ENCODE results near the gene BIRC2. TPM values are rescaled to one million over a fixed set of nuclear protein-coding genes. Genes with fewer than 3 reads are reported as not detected.
A peak's percentile ranks its signal among the peaks of the same experiment; 100 is the strongest.

BIRC2 gene
- total RNA-seq, 1 experiment from 2014 or later = 28.2 TPM

DNA sequence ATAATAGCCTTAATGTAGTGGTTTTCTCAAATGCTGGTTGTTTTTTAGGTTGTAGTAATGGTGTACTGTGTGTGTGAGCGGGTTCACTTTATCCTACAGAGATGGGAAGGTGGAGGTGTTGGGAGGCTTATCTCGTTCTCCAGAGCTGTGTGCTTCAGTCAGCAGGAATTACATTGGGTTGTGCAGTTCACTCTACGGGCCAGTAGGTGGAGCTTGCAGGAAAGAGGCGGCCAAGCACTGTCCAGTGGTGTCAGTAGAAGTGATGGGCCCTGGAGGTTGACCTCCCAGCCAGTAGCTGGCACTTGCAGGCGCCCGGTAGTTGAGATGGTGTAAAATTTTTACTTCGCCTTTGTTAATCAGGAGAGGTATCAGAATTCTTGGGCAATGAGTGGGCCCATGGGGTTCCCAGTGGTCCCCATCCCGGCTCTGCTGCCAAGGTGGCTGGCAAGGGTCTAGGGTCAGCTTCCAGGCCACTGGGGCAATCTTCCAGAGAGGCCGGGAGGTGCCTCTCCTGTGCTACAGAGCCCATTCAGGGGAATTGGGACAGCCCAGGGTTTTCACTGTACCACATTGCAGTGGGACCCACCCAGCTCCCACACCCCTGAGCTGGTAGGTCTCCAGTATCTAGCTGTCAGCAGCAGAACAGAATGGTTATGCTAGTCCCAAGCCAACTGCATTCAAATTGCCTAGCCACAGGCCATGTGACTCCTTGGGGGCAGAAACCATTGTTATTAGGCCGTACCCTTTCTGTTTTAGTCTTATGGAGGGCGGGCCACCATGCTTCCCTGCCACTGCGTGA, 43.9 kb downstream of the BIRC2 start:
- no peak overlapping the region for H2AFZ ChIP-seq (ENCODE audit: low read length)
- H4K5ac ChIP-seq (ENCODE audit: insufficient read length, low read depth, low read length) = no peak overlapping the region
- no peak overlapping the region for H3K56ac ChIP-seq (ENCODE audit: insufficient read length, low read depth, low read length)
- H4K8ac ChIP-seq (replicated peaks; ENCODE audit: insufficient read length, low read depth, low read length) = no peak overlapping the region
- H2BK15ac ChIP-seq (ENCODE audit: low read depth, low read length) = no peak overlapping the region
- H3K9me3 ChIP-seq (ENCODE audit: control insufficient read depth, low read depth, low read length) = no peaks in the 10 kb centered on the region
- no peak overlapping the region for H2AK5ac ChIP-seq (ENCODE audit: insufficient read length, low read length)
- H3K27ac ChIP-seq (ENCODE audit: insufficient read length, low read depth, low read length) = no peak overlapping the region
- no peak overlapping the region for H3T11ph ChIP-seq (ENCODE audit: low read length)
- no peaks in the 10 kb centered on the region for H3K23me2 ChIP-seq (ENCODE audit: insufficient read length, low read depth, low read length, poor library complexity, severe bottlenecking)
- no peaks in the 10 kb centered on the region; a peak in 1 of 5 replicates for H3K9me3 Mint-ChIP-seq
- no peak overlapping the region for H3K18ac ChIP-seq (ENCODE audit: insufficient read length, low read depth, low read length)
- no peak overlapping the region for H3K14ac ChIP-seq (ENCODE audit: insufficient read depth, low read length)
- no peak overlapping the region for H3K4me2 ChIP-seq (ENCODE audit: insufficient read depth, insufficient read length, low read length)
- peaks cover 0 to 6% of the 10 kb centered on the region in 2 experiments; a peak in 2 of 4 replicates for H3K4me1 Mint-ChIP-seq
- H3K36me3 Mint-ChIP-seq (ENCODE audit: insufficient read depth in 1 of 3, low read depth in 3 of 3) = peaks cover under 1 to 22% (median 15%) of the 10 kb centered on the region in 3 experiments; a peak in 4 of 7 replicates
- no peaks in the 10 kb centered on the region for H3K4me1 ChIP-seq (ENCODE audit: insufficient read depth, low read length)
- H2BK20ac ChIP-seq (ENCODE audit: low read depth, low read length, poor library complexity, severe bottlenecking) = no peak overlapping the region
- no peaks in the 10 kb centered on the region for H4K20me1 ChIP-seq (ENCODE audit: control insufficient read depth, insufficient read depth, insufficient read length)
- no peak overlapping the region for H3K4ac ChIP-seq (ENCODE audit: low read depth, low read length)
- H3K27me3 Mint-ChIP-seq (ENCODE audit: low read depth) = no peaks in the 10 kb centered on the region
- no peak overlapping the region for H2BK12ac ChIP-seq (ENCODE audit: insufficient read length, low read depth, low read length)
- H3K4me3 Mint-ChIP-seq = no peak overlapping the region
- H4K91ac ChIP-seq (ENCODE audit: insufficient read length, low read depth, low read length) = no peak overlapping the region
- no peak overlapping the region for H2BK120ac ChIP-seq (ENCODE audit: low read depth, low read length, poor library complexity, severe bottlenecking)
- WGBS (ENCODE audit: extremely low coverage, insufficient read length, low lambda C conversion rate) = no CpG with 5 or more reads among the region's 12 CpGs
- H3K23ac ChIP-seq (ENCODE audit: insufficient read length, low read depth, low read length) = no peak overlapping the region
- peak; percentile 81 for DNase-seq
- H2BK5ac ChIP-seq (ENCODE audit: insufficient read length, low read length) = no peak overlapping the region
- no peak overlapping the region for H3K9ac ChIP-seq (ENCODE audit: extremely low read depth, insufficient read length, low read length)
- H3K79me2 ChIP-seq (ENCODE audit: insufficient read depth, low read length) = no peaks in the 10 kb centered on the region
- TF ChIP-seq, protein P1, sequence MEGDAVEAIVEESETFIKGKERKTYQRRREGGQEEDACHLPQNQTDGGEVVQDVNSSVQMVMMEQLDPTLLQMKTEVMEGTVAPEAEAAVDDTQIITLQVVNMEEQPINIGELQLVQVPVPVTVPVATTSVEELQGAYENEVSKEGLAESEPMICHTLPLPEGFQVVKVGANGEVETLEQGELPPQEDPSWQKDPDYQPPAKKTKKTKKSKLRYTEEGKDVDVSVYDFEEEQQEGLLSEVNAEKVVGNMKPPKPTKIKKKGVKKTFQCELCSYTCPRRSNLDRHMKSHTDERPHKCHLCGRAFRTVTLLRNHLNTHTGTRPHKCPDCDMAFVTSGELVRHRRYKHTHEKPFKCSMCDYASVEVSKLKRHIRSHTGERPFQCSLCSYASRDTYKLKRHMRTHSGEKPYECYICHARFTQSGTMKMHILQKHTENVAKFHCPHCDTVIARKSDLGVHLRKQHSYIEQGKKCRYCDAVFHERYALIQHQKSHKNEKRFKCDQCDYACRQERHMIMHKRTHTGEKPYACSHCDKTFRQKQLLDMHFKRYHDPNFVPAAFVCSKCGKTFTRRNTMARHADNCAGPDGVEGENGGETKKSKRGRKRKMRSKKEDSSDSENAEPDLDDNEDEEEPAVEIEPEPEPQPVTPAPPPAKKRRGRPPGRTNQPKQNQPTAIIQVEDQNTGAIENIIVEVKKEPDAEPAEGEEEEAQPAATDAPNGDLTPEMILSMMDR (conservative IDR thresholded peaks at IDR 0.05) = peak; percentile 89
- H3K27me3 ChIP-seq (ENCODE audit: insufficient read depth, low read length) = no peaks in the 10 kb centered on the region
- H3K79me1 ChIP-seq (ENCODE audit: insufficient read depth, low read depth, low read length, poor library complexity, severe bottlenecking) = no peaks in the 10 kb centered on the region
- H3K27ac Mint-ChIP-seq = peak overlapping the region in 1 of 3 experiments; percentile 71; a peak in 2 of 7 replicates
